Measurements from ENCODE around the gene NLRP12.

DNA sequence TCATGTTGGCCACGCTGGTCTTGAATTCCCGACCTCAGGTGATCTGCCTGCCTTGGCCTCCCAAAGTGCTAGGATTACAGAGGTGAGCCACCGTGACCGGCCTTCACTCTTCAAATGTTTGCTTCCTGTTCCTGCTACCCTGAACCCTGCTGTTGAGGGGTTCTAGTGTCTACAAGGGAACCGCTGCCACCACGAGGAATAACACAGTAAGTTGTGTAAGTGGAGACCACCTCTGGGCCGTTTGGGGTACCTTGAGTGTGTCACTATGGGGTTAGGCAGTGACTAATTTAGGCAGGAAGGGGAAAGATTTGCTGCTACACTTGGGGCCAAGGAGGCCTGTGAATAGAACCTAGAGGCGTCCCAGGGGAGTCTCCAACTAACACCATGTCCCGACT is 41.4 kb upstream of the NLRP12 start:
- no peak for TF ChIP-seq POLR2AphosphoS5 (IDR thresholded peaks at IDR 0.05; ENCODE audit: borderline replicate concordance, low read depth, low read length)
- TF ChIP-seq EZH2 (IDR thresholded peaks at IDR 0.05), result no peak

Data from SK-N-MC (cell line).